UCSD-AML1 (cell line): ENCODE measurements around the gene FANCC.

Source experiments
- DNase-seq: peaks from one replicate; lab custom pipeline; 2025; ENCODE audit not compliant: unreplicated experiment; lab: John Stamatoyannopoulos, UW

Gene FANCC

DNA sequence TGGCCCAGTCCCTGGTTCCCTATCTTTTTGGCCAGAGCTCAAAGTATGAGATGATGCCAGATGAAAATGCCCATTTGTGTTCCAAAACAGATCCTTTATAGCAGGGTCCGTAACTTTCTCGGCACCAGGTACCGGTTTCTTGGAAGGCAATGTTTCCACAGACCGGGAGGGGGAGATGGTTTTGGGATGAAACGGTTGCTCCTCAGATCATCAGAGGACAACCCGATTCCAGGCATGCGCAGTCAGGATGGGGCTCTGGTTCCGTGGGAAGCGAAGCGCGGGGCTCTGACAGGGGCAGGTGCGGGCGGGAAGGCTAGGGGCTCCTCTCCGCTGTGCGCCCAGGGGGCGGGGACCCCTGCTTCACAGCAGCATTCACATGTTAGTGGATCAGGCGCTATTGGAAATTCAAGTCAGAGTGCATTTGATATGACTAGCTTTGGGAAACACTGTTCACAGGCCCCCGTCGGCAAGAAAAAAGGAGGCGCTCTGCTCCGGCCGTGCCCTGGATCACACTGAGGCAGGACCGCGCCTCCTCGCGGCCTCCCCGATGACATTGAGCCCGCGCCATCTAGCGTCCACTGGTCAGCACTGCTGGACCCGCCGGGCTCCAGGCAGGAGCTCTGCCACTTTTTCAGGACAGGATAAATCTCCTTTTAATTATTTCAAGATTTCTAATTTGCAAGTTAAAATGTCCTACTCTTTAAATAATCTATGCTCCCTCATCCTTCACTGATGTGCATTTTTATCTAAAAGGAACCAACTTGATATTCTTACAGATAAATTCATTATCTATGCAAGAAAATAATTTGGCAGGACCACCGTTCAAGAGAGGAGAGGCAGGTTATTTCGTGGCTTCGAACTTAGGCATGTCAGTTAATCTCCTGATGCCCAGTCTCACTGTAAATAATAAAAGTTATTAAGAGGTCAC is 190.0 kb downstream of the FANCC start:
- DNase-seq = no peak

DNA sequence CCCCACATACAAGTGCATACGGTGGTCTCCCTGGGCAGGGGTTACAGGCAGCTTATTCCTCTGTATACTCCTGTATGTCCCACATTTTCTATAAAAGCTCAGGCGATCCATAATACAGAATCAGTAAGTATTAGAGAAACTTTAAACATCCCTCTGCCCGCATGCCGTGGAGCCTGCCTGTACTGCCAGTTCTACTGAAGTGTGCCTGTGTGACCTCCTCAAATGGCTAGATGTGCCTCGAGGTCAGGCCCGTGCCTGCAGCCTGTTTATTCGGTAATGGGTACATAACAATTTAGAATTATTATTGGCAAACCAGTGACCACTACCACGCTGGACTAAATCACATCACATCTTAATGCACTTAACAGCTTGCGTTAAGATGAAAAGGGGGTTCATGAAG is 190.8 kb downstream of the FANCC start:
- DNase-seq = no peak

- no peak for DNase-seq
Observed at GRCh38 chr9:95125652-95126051, 191.9 kb downstream of the FANCC start.

- no peak for DNase-seq
Observed at GRCh38 chr9:95124582-95125367, 192.7 kb downstream of the FANCC start.

- DNase-seq = no peak
Observed at GRCh38 chr9:95120781-95121370, 196.6 kb downstream of the FANCC start.

DNA sequence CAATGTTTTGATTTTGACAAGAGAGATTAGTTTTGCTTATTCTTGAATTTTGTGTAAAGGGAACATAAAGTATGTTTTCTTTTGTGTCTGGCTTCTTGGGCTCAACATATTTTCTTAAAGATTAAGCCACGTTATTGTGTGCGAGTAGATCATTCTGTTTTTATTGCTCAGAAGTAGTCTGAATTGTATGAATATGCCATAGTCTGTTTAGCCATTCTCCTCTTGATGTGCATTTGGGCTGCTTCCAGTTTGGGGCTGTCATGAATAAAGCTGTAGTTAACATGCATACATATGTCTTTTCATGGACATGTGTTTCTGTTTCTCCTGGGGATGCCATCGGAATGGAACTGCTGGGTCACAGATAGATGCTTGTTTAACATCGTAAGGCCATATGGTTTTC is 198.9 kb downstream of the FANCC start:
- DNase-seq = no peak

GRCh38 chr9:95116808-95117204 is 200.7 kb downstream of the FANCC start:
- no peak for DNase-seq

- no peak for DNase-seq
Observed at GRCh38 chr9:95116002-95116807, 201.3 kb downstream of the FANCC start.

DNA sequence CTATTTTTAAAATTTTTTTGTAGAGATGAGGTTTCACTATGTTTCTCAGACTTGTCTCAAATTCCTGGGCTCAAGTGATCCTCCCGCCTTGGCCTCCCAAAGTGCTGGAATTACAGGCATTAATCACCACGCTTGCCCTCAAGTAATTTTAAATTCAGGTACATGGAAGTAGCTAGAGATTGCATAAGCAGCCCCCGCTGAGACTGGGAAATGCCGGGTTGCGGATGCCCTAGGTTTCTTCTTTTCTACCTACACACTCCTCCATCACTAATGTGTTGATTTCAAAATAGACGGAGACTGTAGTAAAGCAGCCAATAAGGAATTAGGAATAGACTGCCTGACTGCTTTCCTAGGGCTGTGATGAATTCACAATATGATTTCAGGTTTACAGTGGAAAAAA is 202.4 kb downstream of the FANCC start:
- no peak for DNase-seq

DNA sequence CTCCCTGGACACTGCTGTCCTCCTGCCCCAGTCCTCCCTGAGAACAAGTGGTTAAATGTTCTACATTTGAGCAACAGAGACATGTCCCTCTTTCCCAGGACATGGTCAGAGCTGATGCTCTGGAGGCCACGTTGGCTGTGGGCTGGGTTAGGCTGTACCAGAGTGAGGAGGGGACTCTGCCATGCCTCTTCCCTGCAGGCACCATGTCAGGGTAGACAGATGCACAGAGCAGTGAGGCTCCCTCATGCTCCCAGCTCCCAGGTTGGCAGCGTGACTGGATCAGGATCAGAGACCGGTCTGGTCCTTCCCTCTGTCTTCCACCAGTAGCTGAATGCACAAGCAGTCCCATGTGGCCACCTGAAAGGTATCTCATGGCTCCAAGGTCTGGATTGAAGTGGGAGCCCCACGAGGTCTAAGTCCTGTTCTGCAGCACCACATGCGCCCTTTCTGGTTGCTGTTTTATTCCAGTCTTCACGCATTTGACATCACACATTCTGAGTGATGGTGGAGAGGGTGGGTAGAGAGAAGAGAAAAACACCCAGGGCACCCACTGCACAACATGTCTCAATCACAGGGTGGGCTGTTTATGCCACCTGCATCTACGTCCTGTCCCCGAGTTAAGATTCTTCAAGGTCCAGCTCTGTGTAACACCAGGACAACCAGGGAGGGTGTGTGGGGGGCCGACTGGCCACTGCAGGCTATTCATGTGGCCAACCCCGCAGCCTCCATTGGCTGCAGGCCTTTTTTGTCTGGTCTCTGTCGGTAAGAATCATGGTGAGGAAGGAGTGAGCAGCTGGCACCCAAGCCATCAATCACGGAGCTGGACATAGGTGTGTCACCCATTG is 204.9 kb downstream of the FANCC start:
- DNase-seq = no peak

DNA sequence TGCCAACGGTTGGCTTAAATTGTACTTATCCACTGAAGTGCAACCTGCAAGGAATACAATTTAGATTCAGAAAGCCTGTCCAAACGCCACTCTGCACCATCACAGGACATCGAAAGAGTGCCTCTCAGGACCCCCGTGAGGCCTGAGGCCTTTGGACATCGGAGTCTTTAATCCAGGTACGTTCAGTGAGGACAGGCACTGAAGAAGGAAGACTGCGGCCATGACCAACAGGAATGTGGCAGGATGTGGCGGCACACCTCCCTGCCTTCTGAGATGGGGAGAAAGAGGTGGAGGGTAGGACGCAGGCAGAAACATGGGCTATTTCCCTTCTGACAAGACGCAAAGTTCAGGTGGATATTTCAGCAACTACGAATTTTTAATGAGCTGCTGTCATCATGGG is 205.8 kb downstream of the FANCC start:
- no peak for DNase-seq

DNA sequence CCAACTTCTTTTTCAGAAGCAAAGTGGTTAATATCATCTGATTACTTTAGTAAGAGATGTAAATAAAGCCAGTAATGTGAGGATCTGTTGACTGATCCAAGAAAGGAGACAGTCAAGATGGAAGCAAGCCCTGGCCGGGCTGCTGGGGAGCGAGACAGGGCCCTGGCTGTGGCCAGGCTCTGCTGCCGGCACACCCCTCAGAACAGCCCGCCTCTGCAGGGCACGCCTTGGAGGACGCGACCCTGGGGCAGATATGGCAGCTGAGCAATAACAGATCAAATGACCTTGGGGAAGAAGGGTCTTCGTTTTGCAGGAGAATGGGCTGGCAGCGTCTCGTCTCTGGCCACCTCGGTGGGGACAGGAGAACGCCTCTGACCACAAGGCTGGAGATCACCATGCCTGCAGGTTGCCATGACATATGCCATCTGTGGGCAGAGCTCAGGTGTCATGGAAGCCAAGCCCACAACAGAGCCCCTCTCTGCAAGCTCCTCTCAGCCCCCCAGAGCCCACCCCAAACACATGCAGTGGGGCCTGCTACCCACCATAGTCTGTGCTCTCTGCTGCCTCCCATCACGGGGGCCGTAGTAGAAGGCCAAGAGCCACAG is 206.5 kb downstream of the FANCC start:
- no peak for DNase-seq

GRCh38 chr9:95109456-95109855 is 208.1 kb downstream of the FANCC start:
- DNase-seq = no peak

GRCh38 chr9:95108777-95109176 is 208.7 kb downstream of the FANCC start:
- DNase-seq = no peak

DNA sequence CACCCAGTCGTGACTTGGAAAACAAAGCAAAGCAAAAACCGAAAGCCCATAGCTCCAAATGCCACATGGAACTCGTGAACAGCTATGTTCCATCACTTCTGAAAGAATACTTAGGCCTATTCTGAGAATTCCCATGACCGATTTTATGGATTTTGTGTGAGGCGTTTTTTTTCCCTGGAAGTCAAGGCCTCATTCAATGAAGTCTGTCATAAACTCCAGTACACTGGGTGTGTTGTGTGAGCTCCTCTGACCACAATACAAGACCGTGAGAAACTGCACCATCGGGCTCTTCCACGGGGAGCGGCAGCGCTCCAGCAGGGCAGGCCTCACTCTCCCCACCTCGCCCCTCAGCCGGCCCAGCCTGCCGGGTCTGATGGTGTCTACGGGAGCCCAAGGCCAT is 209.5 kb downstream of the FANCC start:
- no peak for DNase-seq

DNA sequence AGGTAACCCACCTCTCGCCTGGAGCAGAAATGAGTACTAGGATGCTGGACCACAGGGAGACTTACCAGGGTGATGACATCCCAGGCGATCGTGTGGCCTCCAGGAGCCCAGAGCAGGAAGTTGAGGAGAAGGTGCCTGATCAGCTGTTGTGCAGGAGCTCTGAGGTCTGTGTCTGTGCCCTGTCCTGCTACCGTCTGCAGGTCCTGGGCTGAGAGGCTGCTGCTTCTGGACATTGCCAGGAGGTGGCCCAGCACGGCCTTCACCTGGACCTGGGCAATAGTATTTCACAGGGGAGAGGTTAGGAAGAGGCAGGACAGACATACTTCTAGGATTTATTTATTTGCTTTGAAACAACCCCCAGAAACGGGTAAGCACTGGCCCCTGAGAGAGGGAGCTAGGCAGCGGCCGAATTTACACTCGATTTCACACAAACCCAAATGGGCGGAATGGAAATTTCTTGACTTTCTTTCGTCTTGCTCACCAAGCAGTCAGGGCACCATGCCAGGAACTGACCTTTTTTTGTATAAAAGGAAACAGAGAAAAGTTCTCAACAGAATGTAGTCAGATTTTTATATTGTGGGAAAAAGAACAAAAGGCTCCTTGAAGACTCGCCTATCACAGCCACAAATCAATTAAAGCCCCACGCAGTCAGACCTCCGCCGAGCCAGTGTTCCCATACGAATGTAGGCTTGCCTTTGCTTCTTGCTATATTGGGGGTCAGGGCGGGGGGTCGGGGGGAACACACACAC is 210.3 kb downstream of the FANCC start:
- DNase-seq = no peak

GRCh38 chr9:95105519-95106287 is 211.8 kb downstream of the FANCC start:
- no peak for DNase-seq

DNA sequence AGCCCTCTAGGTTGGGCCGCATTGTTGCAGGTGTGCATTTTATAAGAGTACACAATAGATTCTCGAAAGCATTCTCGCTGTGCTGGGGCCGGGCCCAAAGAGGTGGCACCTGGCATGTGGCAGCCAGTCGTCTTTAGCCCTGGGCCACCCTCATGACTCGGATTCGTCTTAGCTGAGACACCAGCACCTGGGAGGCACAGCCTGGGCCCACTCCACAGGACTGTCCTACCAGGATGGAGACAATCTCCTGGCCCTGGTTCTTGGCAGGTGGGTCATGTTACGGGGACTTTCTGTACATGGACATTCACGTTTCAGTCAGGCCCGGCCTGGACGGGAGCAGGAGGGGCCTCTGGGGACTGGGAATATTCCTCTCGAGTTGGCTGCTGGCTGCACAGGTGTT is 212.5 kb downstream of the FANCC start:
- DNase-seq = no peak
